ENCODE results near the gene GABARAPL1.

DNA sequence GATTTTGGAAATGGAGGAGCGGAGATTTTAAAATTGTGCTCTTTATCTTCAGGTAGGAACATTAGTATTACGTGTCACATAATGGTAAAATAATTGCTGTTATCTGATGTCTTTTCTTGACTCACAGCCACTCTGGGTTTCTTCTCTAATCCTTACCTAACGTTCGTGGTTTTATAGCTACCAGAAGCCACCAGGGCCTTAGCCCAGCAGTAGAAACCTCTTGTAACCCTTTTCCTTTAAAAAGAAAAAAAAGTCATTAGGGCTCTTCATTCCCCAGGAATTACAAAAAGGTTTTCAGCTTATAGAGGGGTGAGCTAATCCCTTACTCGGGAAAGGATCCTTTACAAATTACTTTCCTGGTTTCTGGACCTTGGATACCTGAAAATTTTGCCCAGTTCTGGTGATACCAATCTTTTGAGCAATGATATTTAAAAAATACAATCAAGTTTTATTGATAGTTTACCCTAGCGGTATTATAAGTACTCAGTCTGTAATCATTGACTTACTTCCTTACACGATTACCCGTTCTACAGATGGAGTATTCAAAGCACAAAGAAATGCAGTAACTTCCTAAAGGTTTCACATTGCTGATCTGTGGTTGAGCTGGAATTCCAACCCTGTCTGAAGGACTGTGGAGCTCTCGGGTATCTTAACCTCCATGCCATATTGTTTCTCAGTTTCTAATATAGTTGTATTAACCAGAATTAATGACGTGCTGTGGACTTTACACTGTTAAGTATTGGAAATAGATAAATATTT lies 1.6 kb downstream of the GABARAPL1 start:
- no peak for TF ChIP-seq CTCF (IDR thresholded peaks at IDR 0.05)
- TF ChIP-seq JUNB (IDR thresholded peaks at IDR 0.05) = no peak
